T follicular helper cell (primary cell): ENCODE results near the gene KCNK13.
"Not testable (repeated sequence)": the region's sequence is repeated elsewhere in the genome, so short reads cannot be mapped to it uniquely, and the experiment has no call there.

Experiments used
- DNase-seq: peaks from one replicate; pipeline ENCODE4 v3.0.0-alpha.2; 2020; ENCODE audit warnings: low read depth

Gene KCNK13

GRCh38 chr14:90193925-90194324 is 132.1 kb downstream of the KCNK13 start:
- no peak for DNase-seq

- DNase-seq: no peak
Observed at GRCh38 chr14:90194706-90195105, 132.9 kb downstream of the KCNK13 start.

GRCh38 chr14:90198541-90199060 is 136.8 kb downstream of the KCNK13 start:
- DNase-seq: no peak

GRCh38 chr14:90200546-90200945 is 138.8 kb downstream of the KCNK13 start:
- DNase-seq: not testable (repeated sequence)

- DNase-seq: no peak
Observed at GRCh38 chr14:90201344-90201743, 139.6 kb downstream of the KCNK13 start.

- no peak for DNase-seq
Observed at GRCh38 chr14:90204516-90204915, 142.7 kb downstream of the KCNK13 start.

GRCh38 chr14:90213099-90213748 is 151.4 kb downstream of the KCNK13 start:
- no peak for DNase-seq

- no peak for DNase-seq
Observed at GRCh38 chr14:90228478-90228877, 166.7 kb downstream of the KCNK13 start.

- not testable (repeated sequence) for DNase-seq
Observed at GRCh38 chr14:90229942-90230341, 168.1 kb downstream of the KCNK13 start.
